KG1 (cell line): Measurements from ENCODE around the gene KCNMA1.

Experiments used
- DNase-seq: peaks from one replicate; lab custom pipeline; 2025; lab: John Stamatoyannopoulos, UW

The KCNMA1 gene

GRCh38 chr10:77485847-77486246, 151.8 kb downstream of the KCNMA1 start:
- DNase-seq, result no peak

GRCh38 chr10:77482072-77482471, 155.5 kb downstream of the KCNMA1 start:
- DNase-seq, result no peak

GRCh38 chr10:77479586-77479985, 158.0 kb downstream of the KCNMA1 start:
- DNase-seq, result no peak

GRCh38 chr10:77478962-77479359, 158.6 kb downstream of the KCNMA1 start:
- no peak for DNase-seq

- no peak for DNase-seq
These were observed 159.2 kb downstream of the KCNMA1 start for GRCh38 chr10:77478247-77478961.

GRCh38 chr10:77475522-77475921, 162.1 kb downstream of the KCNMA1 start:
- no peak for DNase-seq

GRCh38 chr10:77474939-77475338, 162.7 kb downstream of the KCNMA1 start:
- no peak for DNase-seq

GRCh38 chr10:77474386-77474785, 163.2 kb downstream of the KCNMA1 start:
- no peak for DNase-seq

GRCh38 chr10:77472146-77472545, 165.5 kb downstream of the KCNMA1 start:
- no peak for DNase-seq

- no peak for DNase-seq
These were observed 166.5 kb downstream of the KCNMA1 start for GRCh38 chr10:77471069-77471536.

- DNase-seq, result no peak
These were observed 170.1 kb downstream of the KCNMA1 start for GRCh38 chr10:77467422-77467963.

- DNase-seq, result no peak
These were observed 173.5 kb downstream of the KCNMA1 start for GRCh38 chr10:77463967-77464745.

GRCh38 chr10:77463499-77463898, 174.1 kb downstream of the KCNMA1 start:
- no peak for DNase-seq

- no peak for DNase-seq
These were observed 175.8 kb downstream of the KCNMA1 start for GRCh38 chr10:77461636-77462296.

GRCh38 chr10:77459905-77460304, 177.7 kb downstream of the KCNMA1 start:
- DNase-seq, result no peak

GRCh38 chr10:77458986-77459590, 178.5 kb downstream of the KCNMA1 start:
- DNase-seq, result no peak

GRCh38 chr10:77457721-77458120, 179.9 kb downstream of the KCNMA1 start:
- no peak for DNase-seq

- no peak for DNase-seq
These were observed 180.3 kb downstream of the KCNMA1 start for GRCh38 chr10:77457266-77457665.

- DNase-seq, result no peak
These were observed 181.2 kb downstream of the KCNMA1 start for GRCh38 chr10:77456414-77456813.

- DNase-seq, result no peak
These were observed 182.0 kb downstream of the KCNMA1 start for GRCh38 chr10:77455561-77455960.

GRCh38 chr10:77452952-77453564, 184.6 kb downstream of the KCNMA1 start:
- no peak for DNase-seq

- DNase-seq, result no peak
These were observed 185.7 kb downstream of the KCNMA1 start for GRCh38 chr10:77451886-77452285.
